Measurements from ENCODE around the gene FTMT. TPM values are rescaled to one million over a fixed set of nuclear protein-coding genes. Genes with fewer than 3 reads are reported as not detected.

The FTMT gene
- total and polyA plus RNA-seq, 2 of the 13 experiments (the other 11 are each of a cell fraction or from before 2014, with no cell fraction given) = not detected

DNA sequence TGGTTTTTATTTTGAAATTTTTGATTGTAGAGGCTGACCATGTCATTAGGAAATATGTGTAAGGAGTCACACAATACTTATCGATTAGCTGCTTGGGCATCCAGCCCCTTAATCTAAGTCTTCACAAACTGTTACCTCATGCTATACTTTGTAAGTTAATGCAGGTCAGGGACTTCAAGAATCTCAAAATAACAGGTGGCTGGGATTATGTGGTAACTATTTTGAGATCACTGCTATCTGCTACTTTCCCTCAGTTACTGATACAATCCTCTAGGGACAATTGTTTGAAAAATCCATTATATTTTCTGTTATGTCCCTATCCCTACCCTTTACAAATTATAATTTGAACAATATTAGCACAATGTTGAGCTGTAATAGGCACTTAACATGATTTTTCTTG is 21.7 kb downstream of the FTMT start:
- no peak for ATAC-seq
- no peak overlapping the region for H3K4me2 ChIP-seq (ENCODE audit: low read depth, low read length)
- no peak overlapping the region for H3K9ac ChIP-seq (ENCODE audit: insufficient read depth, low read depth, low read length)
- no peaks in the 10 kb centered on the region; the same call in 1 of the 2 replicates for H4K20me1 ChIP-seq (ENCODE audit: insufficient read depth, low read length)
- ChIA-PET CTCF (ENCODE audit: low intra/inter-chr PET ratio, low total read pairs) (no interaction called here), POLR2A (no interaction called here)
- no peak overlapping the region for H3K4me3 ChIP-seq (replicated peaks in 1 of 3; ENCODE audit: insufficient read depth in 1 of 3, low read depth in 2 of 3, low read length in 3 of 3)
- DNase-seq (ENCODE audit: low spot score) = no peak
- TF ChIP-seq ZFP37 (CRISPR knock-in tag; IDR thresholded peaks at IDR 0.05; ENCODE audit: borderline replicate concordance) (no peak), ZNF230 (CRISPR knock-in tag; IDR thresholded peaks at IDR 0.05) (no peak), ZBTB3 (CRISPR knock-in tag; IDR thresholded peaks at IDR 0.05; ENCODE audit: borderline replicate concordance, low read depth) (no peak), ZNF101 (CRISPR knock-in tag; IDR thresholded peaks at IDR 0.05; ENCODE audit: borderline replicate concordance, low read depth) (no peak), HOXA3 (CRISPR knock-in tag; IDR thresholded peaks at IDR 0.05) (no peak)
- TF ChIP-seq, protein P1, sequence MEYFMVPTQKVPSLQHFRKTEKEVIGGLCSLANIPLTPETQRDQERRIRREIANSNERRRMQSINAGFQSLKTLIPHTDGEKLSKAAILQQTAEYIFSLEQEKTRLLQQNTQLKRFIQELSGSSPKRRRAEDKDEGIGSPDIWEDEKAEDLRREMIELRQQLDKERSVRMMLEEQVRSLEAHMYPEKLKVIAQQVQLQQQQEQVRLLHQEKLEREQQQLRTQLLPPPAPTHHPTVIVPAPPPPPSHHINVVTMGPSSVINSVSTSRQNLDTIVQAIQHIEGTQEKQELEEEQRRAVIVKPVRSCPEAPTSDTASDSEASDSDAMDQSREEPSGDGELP (IDR thresholded peaks at IDR 0.05; ENCODE audit: borderline replicate concordance, low read depth) = no peak
- H2AFZ ChIP-seq (ENCODE audit: low read length) = no peak overlapping the region
- H3K79me2 ChIP-seq (ENCODE audit: insufficient read depth, low read length) = no peaks in the 10 kb centered on the region
- in situ Hi-C loops (cut with HindIII; ENCODE audit: extremely low pct_ligation_motif_present, low pct_unique_long_range_greater_than_20kb) (no loop called here), intact Hi-C loops (cut with micrococcal nuclease; ENCODE audit: unreplicated experiment) (no loop called here)
- 0% methylated on average over 1 of the region's 1 CpG for WGBS (ENCODE audit: low lambda C conversion rate)
- no peak overlapping the region for H3K27ac ChIP-seq (ENCODE audit: extremely low read length, insufficient read depth, low read length)
- H3K36me3 ChIP-seq (replicated peaks in 1 of 2; ENCODE audit: control insufficient read depth in 1 of 2, insufficient read depth in 2 of 2, low read length in 2 of 2) = no peaks in the 10 kb centered on the region
- BruUV-seq (replicated peaks) = no TSS peak
- H3K9me3 ChIP-seq (ENCODE audit: low read length) = no peaks in the 10 kb centered on the region
- H3K4me1 ChIP-seq (ENCODE audit: insufficient read depth, low read length) = no peaks in the 10 kb centered on the region
- no peaks in the 10 kb centered on the region for H3K27me3 ChIP-seq (ENCODE audit: control insufficient read depth in 1 of 2, insufficient read depth in 2 of 2, low read length in 2 of 2)
- FAIRE-seq = no peak

- H3K9ac ChIP-seq (ENCODE audit: insufficient read depth, low read depth, low read length) = no peak overlapping the region
- no peak for ATAC-seq
- no peak for TF ChIP-seq NFKB2 (CRISPR knock-in tag; IDR thresholded peaks at IDR 0.05; ENCODE audit: borderline replicate concordance)
- TF ChIP-seq, protein P1 (IDR thresholded peaks at IDR 0.05; ENCODE audit: borderline replicate concordance, low read depth) = no peak
- no peak for TF ChIP-seq ZNF264 (CRISPR knock-in tag; IDR thresholded peaks at IDR 0.05)
- no peak for TF ChIP-seq ZNF431 (CRISPR knock-in tag; IDR thresholded peaks at IDR 0.05; ENCODE audit: borderline replicate concordance, low read depth)
- TF ChIP-seq KDM2A (CRISPR knock-in tag; IDR thresholded peaks at IDR 0.05; ENCODE audit: borderline replicate concordance, low read depth) = no peak
- TF ChIP-seq ZNF691 (CRISPR knock-in tag; IDR thresholded peaks at IDR 0.05; ENCODE audit: borderline replicate concordance, low read depth) = no peak
- TF ChIP-seq ZNF33A (CRISPR knock-in tag; IDR thresholded peaks at IDR 0.05; ENCODE audit: borderline replicate concordance) = no peak
- no peak for TF ChIP-seq E2F1 (CRISPR knock-in tag; IDR thresholded peaks at IDR 0.05)
- no peak for TF ChIP-seq ZNF747 (CRISPR knock-in tag; IDR thresholded peaks at IDR 0.05; ENCODE audit: borderline replicate concordance)
Measured at GRCh38 chr5:121885630-121886029, 33.9 kb downstream of the FTMT start.

More at GRCh38 chr5:121885630-121886029, 33.9 kb downstream of the FTMT start:
- Histone ChIP-seq H4K20me1 (ENCODE audit: insufficient read depth, low read length) (no peaks in the 10 kb centered on the region), H3K27ac (ENCODE audit: extremely low read length, insufficient read depth, low read length) (no peak overlapping the region), H2AFZ (ENCODE audit: low read length) (no peak overlapping the region), H3K9me3 (ENCODE audit: low read length) (no peaks in the 10 kb centered on the region), H3K36me3 (replicated peaks in 1 of 2; ENCODE audit: control insufficient read depth in 1 of 2, insufficient read depth in 2 of 2, low read length in 2 of 2) (no peaks in the 10 kb centered on the region), H3K27me3 (ENCODE audit: control insufficient read depth in 1 of 2, insufficient read depth in 2 of 2, low read length in 2 of 2) (no peaks in the 10 kb centered on the region), H3K4me3 (replicated peaks in 1 of 3; ENCODE audit: insufficient read depth in 1 of 3, low read depth in 2 of 3, low read length in 3 of 3) (no peak overlapping the region), H3K79me2 (ENCODE audit: insufficient read depth, low read length) (no peaks in the 10 kb centered on the region), H3K4me2 (ENCODE audit: low read depth, low read length) (no peak overlapping the region), H3K4me1 (ENCODE audit: insufficient read depth, low read length) (no peaks in the 10 kb centered on the region)
- ChIA-PET CTCF (ENCODE audit: low intra/inter-chr PET ratio, low total read pairs) (no interaction called here), POLR2A (no interaction called here)
- WGBS (ENCODE audit: low lambda C conversion rate) = 1% methylated on average over 2 of the region's 2 CpGs
- intact Hi-C loops (cut with micrococcal nuclease; ENCODE audit: unreplicated experiment) = no loop called here
- no TSS peak for BruUV-seq (replicated peaks)
- in situ Hi-C loops (cut with HindIII; ENCODE audit: extremely low pct_ligation_motif_present, low pct_unique_long_range_greater_than_20kb) = no loop called here
- FAIRE-seq (no peak), DNase-seq (ENCODE audit: low spot score) (no peak)
